HL-60/S4 treated with retinoic acid at 250 ng/mL for 4 days and 3 days (cell line): ENCODE measurements around the gene SOX1.

Source experiments
- in situ Hi-C: fragments of 300-500 bp; cut with MboI; formaldehyde crosslinking; loops from 2 replicates; pipeline ENCODE4 v1.7.0; 2022; ENCODE audit warnings: low sequenced_read_pairs

The SOX1 gene

GRCh38 chr13:112104881-112105234 is 37.9 kb downstream of the SOX1 start:
- in situ Hi-C loops = no loop called here

- in situ Hi-C loops = no loop called here
Observed at GRCh38 chr13:112105244-112105681, 38.3 kb downstream of the SOX1 start.

DNA sequence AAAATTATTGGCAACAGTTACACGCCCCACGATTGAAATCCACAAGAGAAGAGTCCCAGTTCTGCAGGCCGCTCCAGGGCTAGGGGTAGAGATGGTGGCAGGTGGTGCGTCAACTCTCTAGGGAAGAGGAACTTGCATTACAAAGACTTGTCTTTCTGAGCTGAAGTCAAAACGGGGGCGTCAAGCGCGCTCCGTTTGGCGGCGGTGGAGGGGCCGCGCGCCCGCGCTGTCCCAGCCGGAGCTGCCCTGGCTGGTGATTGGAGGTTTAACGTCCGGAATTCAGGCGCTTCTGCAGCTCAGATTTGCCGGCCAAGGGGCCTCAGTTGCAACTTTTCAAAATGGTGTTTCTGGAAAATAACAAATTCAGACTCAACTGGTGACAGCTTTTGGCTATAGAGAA is 38.9 kb downstream of the SOX1 start:
- in situ Hi-C loops = no loop called here

DNA sequence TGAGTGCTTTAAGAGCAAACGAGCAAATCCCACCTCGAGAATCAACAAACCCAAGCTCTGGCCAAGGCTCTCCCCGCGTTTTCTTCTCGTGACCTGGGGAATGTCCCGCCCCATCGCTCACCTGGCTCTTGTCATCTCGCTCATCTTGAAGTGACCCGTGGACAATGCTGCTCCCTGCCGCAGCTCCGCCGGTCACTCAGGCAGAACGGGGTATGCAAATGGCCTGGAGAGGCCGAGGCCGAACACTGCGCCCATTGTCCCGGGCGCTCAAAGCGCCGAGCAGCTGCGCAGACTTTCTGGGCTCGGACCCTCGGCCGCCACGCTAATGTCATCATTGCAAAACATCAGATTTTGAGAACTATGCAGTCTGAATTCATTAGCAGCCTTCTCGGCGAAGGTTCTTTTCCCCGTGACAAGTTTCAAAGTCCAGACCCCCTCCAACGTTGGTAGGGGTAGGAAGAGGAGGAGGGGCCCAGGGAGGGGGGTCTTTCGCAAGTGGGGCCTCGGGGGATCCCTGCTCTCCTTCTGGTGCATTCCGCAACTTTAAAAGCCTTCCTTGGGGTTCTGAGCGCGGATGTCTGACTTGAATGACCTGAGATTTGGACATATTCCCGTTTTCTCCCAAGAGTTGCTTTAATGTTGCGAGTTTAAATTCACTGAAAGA is 39.7 kb downstream of the SOX1 start:
- in situ Hi-C loops = no loop called here

GRCh38 chr13:112107289-112107688 is 40.3 kb downstream of the SOX1 start:
- in situ Hi-C loops = no loop called here

- in situ Hi-C loops = no loop called here
Observed at GRCh38 chr13:112110479-112110878, 43.5 kb downstream of the SOX1 start.

- in situ Hi-C loops = no loop called here
Observed at GRCh38 chr13:112111239-112111857, 44.4 kb downstream of the SOX1 start.

DNA sequence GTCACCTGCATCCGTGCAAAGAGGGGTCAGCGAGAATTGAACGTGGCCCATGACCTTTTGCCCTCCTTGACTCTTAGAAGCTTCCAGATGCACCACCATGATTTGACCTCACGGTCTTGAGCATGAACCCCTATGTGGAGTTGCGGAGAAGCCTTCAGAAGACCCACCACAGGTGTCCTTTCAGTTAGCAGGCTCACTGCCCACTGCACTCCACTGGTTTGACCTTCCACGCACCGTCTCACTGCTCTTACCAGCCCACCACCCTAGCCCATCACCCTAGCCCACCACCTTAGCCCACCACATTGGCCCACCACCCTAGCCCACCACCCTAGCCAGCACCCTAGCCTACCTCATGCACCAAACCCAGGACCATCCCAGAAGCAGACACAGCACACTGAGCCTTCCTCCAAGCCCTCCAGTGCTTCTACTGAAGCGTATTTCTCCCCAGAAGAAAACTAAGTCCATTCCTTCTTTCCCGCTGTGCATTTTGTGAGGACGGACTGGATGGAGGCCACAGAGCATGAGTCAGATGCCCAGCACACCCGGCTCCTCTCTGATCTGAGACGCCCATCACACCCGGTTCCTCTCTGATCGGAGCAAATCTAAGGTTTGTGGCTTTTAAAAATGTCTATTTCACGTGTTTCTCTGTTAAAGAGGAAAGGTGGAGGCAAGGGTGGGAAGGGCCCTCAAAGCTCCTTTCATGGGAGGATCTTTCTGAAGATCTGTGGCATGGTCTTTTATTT is 45.8 kb downstream of the SOX1 start:
- in situ Hi-C loops = no loop called here

DNA sequence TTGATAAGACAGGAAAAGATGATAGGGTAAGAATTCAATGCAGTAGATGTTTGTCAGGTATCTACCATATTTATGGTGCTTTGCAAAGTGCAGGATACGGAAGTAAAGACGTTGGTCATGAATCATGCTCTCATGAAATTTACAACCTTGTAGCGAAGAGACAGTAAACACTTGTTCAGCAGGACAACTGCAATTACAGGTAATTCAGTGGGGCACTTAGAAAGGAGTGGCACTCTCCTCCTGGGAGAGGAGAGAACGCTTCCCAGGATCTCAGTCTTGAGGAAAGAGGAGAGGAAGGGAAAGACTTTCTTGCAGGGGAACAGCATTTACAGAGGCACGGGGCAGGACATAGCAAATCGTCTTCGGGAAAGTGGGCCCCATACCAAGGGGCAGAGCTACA is 46.4 kb downstream of the SOX1 start:
- in situ Hi-C loops = no loop called here

DNA sequence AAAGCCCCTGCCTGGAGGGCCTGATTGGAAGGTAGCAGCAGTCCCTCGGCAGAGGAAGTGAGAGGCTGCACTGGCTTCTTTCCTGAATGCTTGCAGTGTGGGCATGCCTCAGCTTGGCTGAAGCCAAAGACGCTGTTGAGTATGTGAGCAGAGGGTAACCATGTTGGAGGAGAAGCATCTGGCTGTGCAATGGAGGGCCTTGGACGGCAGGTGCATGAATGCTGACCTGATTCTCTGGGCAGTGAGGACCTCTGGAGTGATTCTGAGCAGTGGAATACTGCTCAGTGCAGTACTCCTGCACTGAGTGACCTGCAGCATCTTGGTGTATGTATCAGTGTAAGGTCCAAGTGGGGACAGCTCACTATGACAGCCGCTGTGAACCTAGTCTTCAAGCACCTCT is 46.9 kb downstream of the SOX1 start:
- in situ Hi-C loops = no loop called here

- in situ Hi-C loops = no loop called here
Observed at GRCh38 chr13:112114391-112114790, 47.4 kb downstream of the SOX1 start.

GRCh38 chr13:112115403-112116091 is 48.6 kb downstream of the SOX1 start:
- in situ Hi-C loops = no loop called here

DNA sequence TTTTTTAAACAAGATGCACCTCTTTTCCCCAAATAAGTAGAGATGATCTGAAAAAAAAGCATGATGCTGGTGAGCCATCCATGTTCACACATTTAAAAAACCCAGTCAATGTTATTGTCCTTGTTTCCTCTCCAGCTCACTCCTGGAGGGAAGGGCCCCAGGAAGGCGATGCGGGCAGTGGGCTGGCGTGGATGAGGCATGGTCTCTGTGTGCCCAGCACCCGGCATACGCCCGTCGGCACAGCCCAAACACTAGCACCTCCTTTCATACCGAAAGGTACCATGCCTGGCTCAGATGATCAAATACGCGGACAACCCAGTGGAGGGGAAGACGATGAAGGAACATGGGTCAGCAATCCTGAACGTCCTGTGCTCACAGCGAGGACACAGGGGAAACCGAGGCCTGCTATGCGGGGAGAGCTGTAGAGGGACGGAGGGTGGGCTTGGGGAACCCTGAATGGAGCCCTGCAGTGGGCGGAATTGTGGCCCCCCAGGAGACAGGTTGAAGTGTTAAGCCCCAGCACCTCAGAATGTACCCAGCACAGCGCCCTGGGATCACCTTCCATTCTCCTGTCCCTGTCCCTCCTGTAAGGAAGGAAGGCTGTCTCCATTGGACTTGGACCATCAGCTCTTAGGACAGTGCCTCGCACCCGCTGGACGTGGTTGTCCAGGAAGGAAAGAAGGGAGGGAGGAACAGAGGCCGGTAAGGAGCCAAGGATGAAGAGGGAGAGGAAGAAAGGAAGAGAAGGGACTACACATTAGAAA is 49.4 kb downstream of the SOX1 start:
- in situ Hi-C loops = no loop called here

DNA sequence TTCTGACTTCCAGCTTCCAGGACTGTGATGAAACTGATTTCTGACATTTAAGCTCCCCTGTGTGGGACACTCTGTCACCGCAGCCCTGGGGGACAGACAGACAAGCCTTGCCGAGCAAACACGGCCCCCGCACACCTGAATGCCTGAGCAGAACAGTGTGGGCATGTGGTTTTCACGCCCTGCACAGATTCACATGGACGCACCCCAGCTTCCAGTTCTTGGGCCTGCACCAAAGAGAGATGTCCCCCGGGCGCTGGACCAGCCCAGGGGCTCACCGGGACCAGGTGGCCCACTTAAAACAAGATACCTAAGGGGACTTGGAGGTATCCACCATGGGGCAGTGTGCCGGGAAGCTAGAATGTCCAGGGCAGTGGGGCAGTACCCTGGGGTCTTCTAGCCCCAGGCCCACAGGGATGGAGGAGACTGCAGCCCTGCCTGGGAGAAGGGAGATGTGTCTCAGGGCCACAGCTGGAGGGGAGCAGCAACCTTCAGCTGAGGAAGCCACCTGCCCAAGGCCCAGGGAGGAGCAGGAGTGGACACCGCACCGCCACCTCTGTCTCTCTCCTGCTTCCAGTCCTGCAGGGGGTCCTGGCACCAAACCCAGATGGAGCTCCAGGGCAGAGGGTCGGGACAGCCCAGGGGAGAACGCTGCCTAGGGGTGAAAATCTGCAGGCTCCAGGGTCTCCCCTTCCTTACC is 50.5 kb downstream of the SOX1 start:
- in situ Hi-C loops = no loop called here

DNA sequence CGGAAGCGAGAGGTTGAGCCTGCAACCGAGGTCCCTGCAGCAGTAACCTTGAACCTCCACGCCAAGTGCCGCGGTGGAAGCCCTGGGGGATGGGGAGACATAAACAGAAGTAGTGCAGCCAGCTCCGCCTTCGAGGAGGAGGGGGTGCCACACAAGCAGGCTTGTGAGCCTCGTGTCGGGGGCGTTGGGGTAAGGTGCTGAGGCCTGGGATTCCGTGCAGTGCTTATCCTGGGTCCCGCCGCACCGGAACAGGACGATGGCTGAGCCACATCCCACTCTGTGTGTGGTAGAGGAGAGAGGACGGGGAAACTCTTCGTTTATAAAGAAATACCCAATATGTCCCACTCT is 51.0 kb downstream of the SOX1 start:
- in situ Hi-C loops = no loop called here

- in situ Hi-C loops = no loop called here
Observed at GRCh38 chr13:112118451-112119064, 51.6 kb downstream of the SOX1 start.

DNA sequence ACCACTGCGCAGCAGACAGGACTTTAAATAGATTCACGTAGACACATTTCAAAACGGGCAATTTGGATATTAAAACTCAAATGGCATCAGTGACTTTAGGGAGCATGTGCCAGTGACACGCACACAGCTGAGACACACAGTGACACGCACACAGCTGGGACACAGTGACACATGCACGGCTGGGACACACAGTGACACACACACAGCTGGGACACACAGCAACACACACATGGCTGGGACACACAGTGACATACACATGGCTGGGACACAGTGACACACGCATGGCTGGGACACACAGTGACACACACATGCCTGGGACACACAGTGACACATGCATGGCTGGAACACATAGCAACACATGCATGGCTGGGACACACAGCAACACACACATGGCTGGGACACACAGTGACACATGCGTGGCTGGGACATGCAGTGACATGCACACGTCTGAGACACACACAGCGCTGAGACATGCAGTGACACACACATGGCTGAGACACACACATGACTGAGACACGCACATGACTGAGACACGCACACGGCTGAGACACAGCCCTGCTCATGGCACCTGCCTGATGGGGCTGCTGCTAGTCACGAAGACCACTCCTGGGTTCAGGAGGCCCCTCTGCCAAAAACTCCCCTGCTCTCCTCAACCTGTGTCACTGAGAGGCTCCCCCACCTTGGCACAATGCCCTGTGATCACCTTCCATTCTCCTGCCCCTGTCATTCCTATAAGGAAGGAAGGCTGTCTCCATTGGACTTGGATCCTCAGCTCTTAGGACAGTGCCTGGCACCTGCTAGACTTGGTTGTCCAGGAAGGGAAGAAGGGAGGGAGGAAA is 52.5 kb downstream of the SOX1 start:
- in situ Hi-C loops = no loop called here

DNA sequence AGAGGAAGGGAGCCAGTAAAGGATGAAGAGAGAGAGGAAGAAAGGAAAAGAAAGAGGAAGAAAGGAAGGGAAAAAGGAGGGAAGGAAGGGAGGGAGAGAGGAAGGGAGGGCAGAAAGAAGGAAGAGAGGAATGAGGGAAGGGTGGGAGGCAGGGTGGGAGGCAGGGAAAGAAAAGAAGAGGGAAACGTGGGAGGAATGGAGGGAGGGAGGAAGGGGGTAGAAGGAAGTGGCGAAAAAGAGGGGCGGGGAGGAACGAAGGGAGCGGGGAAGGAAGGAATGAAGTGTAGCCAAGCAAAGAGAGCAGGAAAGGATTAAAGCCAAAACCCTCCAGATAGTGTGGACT is 53.1 kb downstream of the SOX1 start:
- in situ Hi-C loops = no loop called here
